ENCODE measurements around the gene DENND5B. TPM values are rescaled to one million over a fixed set of nuclear protein-coding genes. Genes with fewer than 3 reads are reported as not detected.
A peak's percentile ranks its signal among the peaks of the same experiment; 100 is the strongest.
"Not testable (repeated sequence)": the region's sequence is repeated elsewhere in the genome, so short reads cannot be mapped to it uniquely, and the experiment has no call there.

Gene DENND5B
- total and polyA plus RNA-seq, 2 donors, result 5.6 to 27.5 TPM

DNA sequence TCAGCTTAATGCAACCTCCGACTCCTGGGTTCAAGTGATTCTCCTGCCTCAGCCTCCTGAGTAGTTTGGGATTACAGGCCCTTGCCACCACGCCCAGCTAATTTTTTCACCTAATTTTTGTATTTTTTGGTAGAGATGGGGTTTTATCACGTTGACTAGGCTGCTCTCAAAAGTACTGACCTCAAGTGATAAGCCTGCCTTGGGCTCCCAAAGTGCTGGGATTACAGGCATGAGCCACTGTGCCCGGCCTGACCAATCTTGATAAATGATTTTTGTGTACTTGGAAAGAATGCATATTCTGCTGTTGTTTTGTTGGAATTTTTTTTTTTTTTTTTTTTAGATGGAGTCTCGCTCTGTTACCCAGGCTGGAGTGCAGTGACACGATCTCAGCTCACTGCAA is 215.5 kb downstream of the DENND5B start:
- H3K4me3 ChIP-seq (ENCODE audit: low read depth, low read length); H3K4me1 ChIP-seq (ENCODE audit: insufficient read depth); H3K27ac ChIP-seq (ENCODE audit: low read depth); H3K36me3 ChIP-seq (ENCODE audit: insufficient read depth); DNase-seq (ENCODE audit: extremely low spot score): not testable (repeated sequence)
- WGBS, result 88% methylated on average over 6 of the region's 6 CpGs

DNA sequence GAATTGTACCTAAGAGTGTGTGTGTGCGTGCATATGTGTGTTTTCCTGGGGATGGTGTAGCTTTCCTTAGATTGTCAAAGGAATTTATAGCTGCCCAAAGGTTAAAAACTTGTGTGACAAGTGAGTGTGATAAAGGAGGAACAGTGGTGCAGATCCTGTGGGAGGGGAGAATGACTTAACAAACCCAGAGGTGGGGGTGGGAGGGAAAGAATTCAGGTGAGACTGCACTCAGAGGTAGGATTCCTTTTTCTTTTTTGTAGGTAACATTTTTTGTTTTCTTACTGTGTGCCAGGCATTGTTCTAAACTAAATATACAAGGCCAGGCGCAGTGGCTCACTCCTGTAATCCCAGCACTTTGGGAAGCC is 219.7 kb downstream of the DENND5B start:
- Histone ChIP-seq H3K4me3 (ENCODE audit: low read depth, low read length) (no peak overlapping the region), H3K27ac (ENCODE audit: low read depth) (no peak overlapping the region)
- WGBS, result 92% methylated on average over 2 of the region's 2 CpGs

DNA sequence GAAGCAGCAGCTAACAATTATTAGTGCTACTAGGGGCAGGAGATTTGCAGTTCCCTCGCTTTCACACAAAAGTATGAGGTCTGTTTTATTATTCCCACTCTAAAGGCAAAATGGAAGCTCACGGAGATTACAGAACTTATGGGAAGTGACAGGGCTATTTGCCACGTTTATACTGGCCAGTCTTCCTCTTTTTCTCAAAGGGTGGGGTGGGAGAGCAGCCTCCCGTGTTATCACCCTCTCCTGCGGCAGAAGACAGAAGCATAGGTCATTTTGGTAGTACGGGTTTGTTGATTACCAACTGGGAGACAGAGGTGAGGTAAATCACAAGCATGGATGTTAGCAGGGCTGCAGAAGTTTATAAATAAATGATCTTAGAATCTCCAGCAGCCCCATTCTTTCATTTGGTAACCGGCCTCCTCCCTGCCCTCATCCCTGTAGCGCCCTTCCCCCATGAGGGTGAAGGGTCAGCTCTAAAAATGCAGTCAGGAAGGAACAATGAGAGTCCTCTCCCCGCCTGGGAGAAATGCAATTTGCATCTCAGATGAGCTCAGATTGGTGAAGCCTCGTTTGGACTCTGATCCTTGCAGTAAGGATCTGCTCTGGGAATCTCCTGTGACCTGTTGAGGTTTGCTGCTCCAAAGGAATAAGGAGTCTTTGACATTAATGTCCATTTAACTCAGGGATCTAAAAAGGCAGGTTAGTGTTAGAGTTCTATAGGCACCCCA is 220.2 kb downstream of the DENND5B start:
- 55% methylated on average over 10 of the region's 10 CpGs for WGBS
- Histone ChIP-seq H3K27ac (ENCODE audit: low read depth) (no peak overlapping the region), H3K36me3 (ENCODE audit: insufficient read depth) (no peaks in the 10 kb centered on the region), H3K4me3 (ENCODE audit: low read depth, low read length) (no peak overlapping the region), H3K4me1 (ENCODE audit: insufficient read depth) (no peaks in the 10 kb centered on the region)
- DNase-seq (ENCODE audit: extremely low spot score), result no peak

More for the DNA sequence above, 219.7 kb downstream of the DENND5B start:
- H3K4me1 ChIP-seq (ENCODE audit: insufficient read depth), result no peaks in the 10 kb centered on the region
- H3K36me3 ChIP-seq (ENCODE audit: insufficient read depth), result no peaks in the 10 kb centered on the region
- no peak for DNase-seq (ENCODE audit: extremely low spot score)

- Histone ChIP-seq H3K4me3 (ENCODE audit: low read depth, low read length) (peak overlapping the region; percentile 11), H3K27ac (ENCODE audit: low read depth) (no peak overlapping the region), H3K36me3 (ENCODE audit: insufficient read depth) (no peaks in the 10 kb centered on the region), H3K4me1 (ENCODE audit: insufficient read depth) (no peaks in the 10 kb centered on the region)
- peak; percentile 75 for DNase-seq (ENCODE audit: extremely low spot score)
- WGBS, result 32% methylated on average over 21 of the region's 21 CpGs
Measured at GRCh38 chr12:31369712-31370521, 221.0 kb downstream of the DENND5B start.

DNA sequence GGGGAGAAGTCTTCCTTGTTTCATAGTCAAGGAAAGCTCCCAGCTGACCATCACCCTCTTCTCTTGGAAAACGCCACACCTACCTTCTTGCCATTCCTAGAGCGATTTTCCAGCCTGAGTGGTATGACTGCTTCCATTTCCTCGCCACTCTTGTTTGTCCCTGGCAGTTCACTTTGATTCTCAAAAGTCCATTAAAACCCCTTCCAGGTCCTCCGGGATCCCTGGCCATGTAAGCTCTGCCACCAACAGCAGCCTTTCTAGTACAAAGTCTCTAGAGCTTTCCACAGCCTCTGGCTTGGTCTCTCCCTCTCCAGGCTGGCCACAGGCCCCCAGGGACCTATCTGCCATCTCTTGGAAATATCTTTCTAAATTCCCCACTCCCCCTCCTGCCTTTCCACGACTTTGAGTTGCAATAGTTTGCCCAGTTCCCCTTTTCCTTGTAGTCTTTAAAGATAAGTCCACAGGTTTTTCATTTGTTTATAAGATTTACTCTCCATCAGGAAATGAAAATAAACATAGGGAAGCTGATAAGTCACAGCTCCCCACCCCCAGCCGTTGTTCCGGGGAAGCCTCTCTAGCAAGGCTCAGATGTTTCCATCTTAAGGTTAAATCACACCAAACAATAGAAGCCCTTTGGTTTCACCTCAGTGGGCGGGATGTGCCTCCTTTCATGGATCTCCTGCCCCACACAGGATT is 222.1 kb downstream of the DENND5B start:
- no peak overlapping the region for H3K27ac ChIP-seq (ENCODE audit: low read depth)

DNA sequence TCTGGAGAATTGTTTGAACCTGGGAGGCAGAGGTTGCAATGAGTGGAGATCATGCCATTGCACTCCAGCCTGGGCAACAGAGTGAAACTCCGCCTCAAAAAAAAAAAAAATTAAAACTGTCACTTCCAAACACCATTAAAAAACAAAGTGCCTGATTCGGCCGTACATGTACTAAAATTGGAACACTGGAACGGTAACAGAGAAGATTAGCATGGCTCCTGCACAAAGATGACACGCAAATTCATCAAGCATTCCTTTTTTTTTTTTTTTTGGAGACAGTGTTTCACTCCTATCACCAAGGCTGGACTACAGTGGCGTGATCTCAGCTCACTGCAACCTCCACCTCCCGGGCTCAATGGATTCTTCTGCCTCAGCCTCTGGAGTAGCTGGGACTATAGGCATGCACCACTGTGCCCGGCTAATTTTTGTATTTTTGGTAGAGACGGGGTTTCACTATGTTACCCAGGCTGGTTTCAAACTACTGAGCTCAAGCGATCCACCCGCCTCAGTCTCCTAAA is 224.8 kb downstream of the DENND5B start:
- Histone ChIP-seq H3K36me3 (ENCODE audit: insufficient read depth) (no peaks in the 10 kb centered on the region), H3K4me1 (ENCODE audit: insufficient read depth) (no peaks in the 10 kb centered on the region), H3K27ac (ENCODE audit: low read depth) (no peak overlapping the region), H3K4me3 (ENCODE audit: low read depth, low read length) (no peak overlapping the region)
- DNase-seq (ENCODE audit: extremely low spot score), result no peak
- 83% methylated on average over 11 of the region's 11 CpGs for WGBS

More for the DNA sequence above, 222.1 kb downstream of the DENND5B start:
- Histone ChIP-seq H3K4me3 (ENCODE audit: low read depth, low read length) (no peak overlapping the region), H3K36me3 (ENCODE audit: insufficient read depth) (no peaks in the 10 kb centered on the region), H3K4me1 (ENCODE audit: insufficient read depth) (no peaks in the 10 kb centered on the region)
- WGBS, result 46% methylated on average over 8 of the region's 8 CpGs
- DNase-seq (ENCODE audit: extremely low spot score), result no peak

DNA sequence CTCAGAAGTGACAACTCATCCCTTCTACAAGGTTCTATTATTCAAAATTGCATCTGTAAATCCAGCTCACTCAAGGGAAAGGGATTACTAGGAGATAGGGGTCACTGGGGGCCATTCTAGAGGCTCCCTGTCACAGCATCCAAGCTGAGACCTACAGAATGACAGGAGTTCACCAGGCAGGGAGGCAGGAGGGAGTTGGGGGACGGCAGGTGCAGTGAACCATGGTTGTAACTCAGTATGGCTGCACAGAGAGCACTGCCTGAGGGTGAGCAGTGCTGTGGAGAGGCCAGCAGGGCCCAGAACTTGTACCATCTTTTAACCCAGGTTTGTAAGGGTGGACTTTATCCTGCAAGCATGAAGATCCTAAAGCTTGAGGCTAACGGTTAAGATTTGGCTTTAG is 227.1 kb downstream of the DENND5B start:
- WGBS, result 83% methylated on average over 2 of the region's 2 CpGs

GRCh38 chr12:31363416-31363809 is 227.5 kb downstream of the DENND5B start:
- DNase-seq (ENCODE audit: extremely low spot score), result no peak
- Histone ChIP-seq H3K36me3 (ENCODE audit: insufficient read depth) (no peaks in the 10 kb centered on the region), H3K4me1 (ENCODE audit: insufficient read depth) (no peaks in the 10 kb centered on the region), H3K27ac (ENCODE audit: low read depth) (no peak overlapping the region), H3K4me3 (ENCODE audit: low read depth, low read length) (no peak overlapping the region)
- 69% methylated on average over 6 of the region's 6 CpGs for WGBS

More for the DNA sequence above, 227.1 kb downstream of the DENND5B start:
- H3K4me3 ChIP-seq (ENCODE audit: low read depth, low read length), result no peak overlapping the region
- no peak for DNase-seq (ENCODE audit: extremely low spot score)
- H3K36me3 ChIP-seq (ENCODE audit: insufficient read depth), result no peaks in the 10 kb centered on the region
- no peaks in the 10 kb centered on the region for H3K4me1 ChIP-seq (ENCODE audit: insufficient read depth)
- no peak overlapping the region for H3K27ac ChIP-seq (ENCODE audit: low read depth)

GRCh38 chr12:31362759-31363415 is 228.0 kb downstream of the DENND5B start:
- 55% methylated on average over 6 of the region's 6 CpGs for WGBS
- DNase-seq (ENCODE audit: extremely low spot score), result no peak

DNA sequence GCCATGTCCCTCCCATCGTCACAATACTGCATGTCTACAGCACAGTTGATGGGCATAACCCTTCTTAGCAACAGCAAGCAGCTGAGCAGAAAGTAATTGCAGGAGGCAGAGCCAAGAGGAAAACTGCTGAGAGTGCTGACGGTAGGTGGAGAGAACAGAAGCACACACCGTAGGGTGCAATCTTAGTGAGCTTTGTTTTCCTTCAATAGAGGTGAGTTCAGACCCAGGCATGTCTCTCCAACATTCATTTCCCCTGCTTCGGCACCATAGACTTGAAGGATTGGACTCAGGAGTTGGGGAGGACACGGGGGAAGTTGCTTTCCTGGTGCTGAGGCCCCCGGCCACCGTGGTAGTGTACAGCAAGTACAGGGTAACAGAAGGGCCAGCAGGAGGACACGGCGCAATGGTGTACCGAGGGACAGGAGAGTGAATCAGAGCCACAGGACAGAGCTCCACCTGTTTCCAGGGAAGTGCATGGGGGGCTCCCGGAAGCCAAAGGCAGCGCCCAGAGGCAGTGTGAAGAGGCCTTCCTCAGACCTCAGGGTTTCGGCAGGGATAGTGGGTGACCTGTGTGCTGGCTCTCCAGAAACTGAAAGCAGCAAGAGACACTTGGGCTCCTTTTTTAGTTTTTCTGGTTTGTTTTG is 228.7 kb downstream of the DENND5B start:
- no peak overlapping the region for H3K4me3 ChIP-seq (ENCODE audit: low read depth, low read length)
- WGBS, result 52% methylated on average over 13 of the region's 13 CpGs
- H3K36me3 ChIP-seq (ENCODE audit: insufficient read depth), result no peaks in the 10 kb centered on the region
- no peak overlapping the region for H3K27ac ChIP-seq (ENCODE audit: low read depth)
- DNase-seq (ENCODE audit: extremely low spot score), result no peak
- no peaks in the 10 kb centered on the region for H3K4me1 ChIP-seq (ENCODE audit: insufficient read depth)

More at GRCh38 chr12:31362759-31363415, 228.0 kb downstream of the DENND5B start:
- Histone ChIP-seq H3K4me3 (ENCODE audit: low read depth, low read length) (no peak overlapping the region), H3K36me3 (ENCODE audit: insufficient read depth) (no peaks in the 10 kb centered on the region), H3K27ac (ENCODE audit: low read depth) (no peak overlapping the region), H3K4me1 (ENCODE audit: insufficient read depth) (no peaks in the 10 kb centered on the region)

DNA sequence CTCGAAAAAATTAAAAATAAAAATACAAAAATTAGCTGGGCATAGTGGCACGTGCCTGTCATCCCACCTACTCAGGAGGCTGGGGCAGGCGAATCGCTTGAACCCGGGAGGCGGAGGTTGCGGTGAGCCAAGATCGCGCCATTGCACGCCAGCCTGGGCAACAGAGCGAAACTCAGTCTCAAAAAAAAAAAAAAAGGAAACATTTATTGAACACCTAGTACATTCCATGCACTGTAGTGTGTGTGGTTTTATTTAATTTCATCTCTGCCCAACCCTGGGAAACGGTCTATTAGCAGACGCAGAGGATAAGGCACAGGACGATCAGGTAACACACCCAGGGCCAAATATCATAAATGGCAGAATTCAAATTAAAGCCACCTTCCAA is 229.2 kb downstream of the DENND5B start:
- no peaks in the 10 kb centered on the region for H3K36me3 ChIP-seq (ENCODE audit: insufficient read depth)
- DNase-seq (ENCODE audit: extremely low spot score), result no peak
- H3K4me3 ChIP-seq (ENCODE audit: low read depth, low read length), result no peak overlapping the region
- no peaks in the 10 kb centered on the region for H3K4me1 ChIP-seq (ENCODE audit: insufficient read depth)
- no peak overlapping the region for H3K27ac ChIP-seq (ENCODE audit: low read depth)
- 94% methylated on average over 14 of the region's 14 CpGs for WGBS

DNA sequence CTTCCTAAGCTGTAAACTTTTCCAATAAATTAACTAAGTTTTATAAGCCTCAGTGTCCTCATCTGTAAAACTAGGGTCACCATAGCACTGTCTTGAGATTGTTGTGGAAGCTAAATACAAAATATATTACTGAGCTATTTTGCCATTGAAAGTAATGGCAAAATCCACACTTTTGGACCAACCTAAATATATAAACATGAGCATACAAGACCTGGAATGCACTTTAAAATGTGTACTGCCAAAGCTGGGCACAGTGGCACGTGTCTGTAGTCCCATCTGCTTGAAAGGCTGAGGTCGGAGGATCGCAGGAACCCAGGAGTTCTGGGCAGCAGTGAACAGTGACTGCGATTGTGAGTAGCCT is 235.2 kb downstream of the DENND5B start:
- H3K4me3 ChIP-seq (ENCODE audit: low read depth, low read length), result no peak overlapping the region
- WGBS, result 88% methylated on average over 4 of the region's 4 CpGs

More for the DNA sequence above, 235.2 kb downstream of the DENND5B start:
- Histone ChIP-seq H3K27ac (ENCODE audit: low read depth) (no peak overlapping the region), H3K4me1 (ENCODE audit: insufficient read depth) (no peaks in the 10 kb centered on the region), H3K36me3 (ENCODE audit: insufficient read depth) (no peaks in the 10 kb centered on the region)
- DNase-seq (ENCODE audit: extremely low spot score), result no peak
